Psoas muscle (tissue), 8 donors: Measurements from ENCODE around the gene IFNGR1. TPM values are rescaled to one million over a fixed set of nuclear protein-coding genes. Genes with fewer than 3 reads are reported as not detected.
"Not testable (repeated sequence)": the region's sequence is repeated elsewhere in the genome, so short reads cannot be mapped to it uniquely, and the experiment has no call there.

Experiments used
- ATAC-seq, 4 donors: fragments of 200-7000 bp; cut with Tn5 transposase; one replicate each; pipeline ENCODE4 v1.9.1; 2020; ENCODE audit warnings: moderate library complexity in 3 of 4, mild to moderate bottlenecking in 2 of 4
- DNase-seq, 2 donors: peaks; one replicate each; pipeline ENCODE4 v3.0.0-alpha.2; 2020
- H3K27ac ChIP-seq: fragments of 200-600 bp; one replicate; pipeline ENCODE4 v1.8.0; 2022
- H3K27me3 ChIP-seq, 3 donors: fragments of 200-600 bp in 1 of 3; one replicate each; pipeline versions ENCODE4 v1.6.1 to v1.8.0; 2013 to 2022; ENCODE audit warnings: low read length in 2 of 3, mild to moderate bottlenecking in 2 of 3, moderate library complexity in 1 of 3; ENCODE audit not compliant: insufficient read depth in 3 of 3
- H3K36me3 ChIP-seq, 2 donors: fragments of 200-600 bp in 1 of 2; one replicate each; pipeline versions ENCODE4 v1.6.1 to v1.8.0; 2013 to 2022; ENCODE audit warnings: low read depth in 1 of 2, mild to moderate bottlenecking in 1 of 2, moderate library complexity in 1 of 2; ENCODE audit not compliant: insufficient read depth in 1 of 2
- H3K4me1 ChIP-seq: fragments of 200-600 bp; one replicate; pipeline ENCODE4 v1.8.0; 2022
- H3K4me3 ChIP-seq: fragments of 200-600 bp; one replicate; pipeline ENCODE4 v1.8.0; 2022; ENCODE audit warnings: mild to moderate bottlenecking
- H3K9me3 ChIP-seq: fragments of 200-600 bp; one replicate; pipeline ENCODE4 v1.8.0; 2022
- CTCF ChIP-seq: fragments of 200-600 bp; IDR thresholded peaks from one replicate; pipeline ENCODE4 v1.8.0; 2022; ENCODE audit warnings: antibody characterized with exemption
- WGBS, 3 donors: extraction: QIAGEN DNeasy Blood & Tissue Kit; methylation state at CpG; one replicate each; pipeline versions ENCODE4 v1.1.6 to v1.1.7; 2013; 5-methylcytosine and 5-hydroxymethylcytosine counted together
- intact Hi-C, 2 donors: fragments of 100-400 bp; cut with DNase I; formaldehyde crosslinking; loops; one replicate each; pipeline versions ENCODE4 v1.11.0 to v1.14.2; 2022
- polyA plus RNA-seq, 3 donors: library from polyadenylated mRNA; stranded (reverse); fragments of 200-250 nt; gene quantifications; one replicate each; pipeline ENCODE4 v1.2.3, GENCODE V29; 2013
- total RNA-seq, 4 donors: library from RNA; stranded (reverse); fragmentation: NEBNext Ultra II Directional in 2 of 4; extraction: Animal tissue kit (Norgen Biotek cat#: 25700) in 2 of 4; gene quantifications; one replicate each; pipeline versions ENCODE4 v1.2.1 to v1.2.4, GENCODE V29; 2021 to 2023
- donor health status: healthy with polysubstance abuse.
- donor health status: DM: no; HTN: no; CAD: no; lungs with moderate emphysema.
- donor health status: Bipolar disorder and iron deficiency.
- donor health status: healthy.
- donor health status: DM: yes; HTN: yes; CAD: no.
- donor health status: DM: no; HTN: no; CAD: no.
- donor health status: DM: no; HTN: no; CAD: no.
- donor health status: DM: yes; HTN: yes; CAD: no.

IFNGR1 gene
- total and polyA plus RNA-seq, 7 donors: 36.9 to 122 (median 50.7) TPM

- 72 to 75% (median 74%) methylated on average over 6 of the region's 6 CpGs for WGBS, 3 donors
- no peak for TF ChIP-seq CTCF
- H3K9me3 ChIP-seq: peaks cover 4% of the 10 kb centered on the region
- no peak overlapping the region for H3K27ac ChIP-seq
- no peak for DNase-seq
- no peaks in the 10 kb centered on the region for H3K36me3 ChIP-seq
- H3K4me3 ChIP-seq: no peak overlapping the region
- H3K4me1 ChIP-seq: no peaks in the 10 kb centered on the region
- intact Hi-C loops: no loop called here
- no peaks in the 10 kb centered on the region for H3K27me3 ChIP-seq
- no peak for ATAC-seq
Measured at GRCh38 chr6:137260217-137260616, 41.0 kb upstream of the IFNGR1 start.

- Histone ChIP-seq H3K27me3 (no peaks in the 10 kb centered on the region), H3K27ac (no peak overlapping the region), H3K4me3 (no peak overlapping the region), H3K4me1 (no peaks in the 10 kb centered on the region), H3K36me3 (no peaks in the 10 kb centered on the region), H3K9me3 (peaks cover 8% of the 10 kb centered on the region)
- TF ChIP-seq CTCF: no peak
- ATAC-seq (no peak), DNase-seq (no peak)
- intact Hi-C loops: no loop called here
Measured at GRCh38 chr6:137259349-137259748, 40.2 kb upstream of the IFNGR1 start.

- no peak for TF ChIP-seq CTCF
- no peak overlapping the region for H3K4me3 ChIP-seq
- no peak for DNase-seq
- intact Hi-C loops: no loop called here
- no peak overlapping the region for H3K27ac ChIP-seq
- H3K36me3 ChIP-seq: no peaks in the 10 kb centered on the region
- peaks cover 8% of the 10 kb centered on the region for H3K9me3 ChIP-seq
- H3K27me3 ChIP-seq: no peaks in the 10 kb centered on the region
- no peak for ATAC-seq
- 87 to 94% (median 93%) methylated on average over 3 of the region's 3 CpGs for WGBS, 3 donors
- H3K4me1 ChIP-seq: no peaks in the 10 kb centered on the region
Measured at GRCh38 chr6:137258170-137258569, 39.0 kb upstream of the IFNGR1 start.

GRCh38 chr6:137256350-137257103 is 37.3 kb upstream of the IFNGR1 start:
- no peak for TF ChIP-seq CTCF
- WGBS, 3 donors: 91 to 99% (median 95%) methylated on average over 1 of the region's 1 CpG
- intact Hi-C loops: no loop called here

GRCh38 chr6:137254966-137255365 is 35.8 kb upstream of the IFNGR1 start:
- no peaks in the 10 kb centered on the region for H3K36me3 ChIP-seq
- TF ChIP-seq CTCF: no peak
- DNase-seq (no peak), ATAC-seq (no peak)
- 76 to 93% (median 80%) methylated on average over 1 of the region's 1 CpG for WGBS, 3 donors
- no peaks in the 10 kb centered on the region for H3K4me1 ChIP-seq
- intact Hi-C loops: no loop called here
- no peak overlapping the region for H3K27ac ChIP-seq
- H3K4me3 ChIP-seq: no peak overlapping the region
- no peaks in the 10 kb centered on the region for H3K27me3 ChIP-seq
- H3K9me3 ChIP-seq: peaks cover 8% of the 10 kb centered on the region

More at GRCh38 chr6:137256350-137257103, 37.3 kb upstream of the IFNGR1 start:
- Histone ChIP-seq H3K36me3 (no peaks in the 10 kb centered on the region), H3K4me3 (no peak overlapping the region), H3K9me3 (peaks cover 8% of the 10 kb centered on the region), H3K4me1 (no peaks in the 10 kb centered on the region), H3K27ac (no peak overlapping the region), H3K27me3 (no peaks in the 10 kb centered on the region)
- ATAC-seq (no peak), DNase-seq (no peak)

- WGBS, 3 donors: 64 to 75% (median 72%) methylated on average over 2 of the region's 2 CpGs
- ATAC-seq, H3K36me3 ChIP-seq, H3K27ac ChIP-seq, DNase-seq, H3K9me3 ChIP-seq, intact Hi-C loops, H3K27me3 ChIP-seq, H3K4me1 ChIP-seq, H3K4me3 ChIP-seq: not testable (repeated sequence)
Measured at GRCh38 chr6:137254430-137254829, 35.2 kb upstream of the IFNGR1 start.
